OCI-LY3 (cell line): ENCODE measurements around the gene DFFA.

Source experiments
- H2AFZ ChIP-seq: fragments of 200-600, 300-600 bp; shearing (Covaris generic); 2 replicates; pipeline ENCODE4 v1.6.0; 2014; ENCODE audit warnings: antibody characterized with exemption, low read depth, low read length
- H3K27ac ChIP-seq: fragments of 200-600, 300-600 bp; sonication (generic); 2 replicates; pipeline ENCODE4 v1.5.1; 2014; ENCODE audit warnings: mild to moderate bottlenecking, low read length, moderate library complexity, mixed read lengths
- H3K27me3 ChIP-seq: fragments of 200-600, 300-600 bp; sonication (generic); 2 replicates; pipeline ENCODE4 v1.6.1; 2014; ENCODE audit warnings: low read depth, low read length, mixed read lengths
- H3K36me3 ChIP-seq: fragments of 200-600, 300-600 bp; sonication (generic); replicated peaks from 2 replicates; pipeline ENCODE3; 2014; ENCODE audit warnings: low read depth, low read length, mixed read lengths
- H3K4me1 ChIP-seq: fragments of 300-600, 200-600 bp; sonication (generic); 2 replicates; pipeline ENCODE4 v1.6.1; 2014; ENCODE audit warnings: low read length, mixed read lengths
- H3K4me2 ChIP-seq: fragments of 200-600, 300-600 bp; sonication (generic); 2 replicates; pipeline ENCODE4 v1.6.1; 2014; ENCODE audit warnings: low read length, mixed read lengths
- H3K4me3 ChIP-seq: fragments of 300-600, 200-600 bp; sonication (generic); 2 replicates; pipeline ENCODE4 v1.5.1; 2014; ENCODE audit warnings: antibody characterized with exemption, mild to moderate bottlenecking, low read length, moderate library complexity
- H3K79me2 ChIP-seq: fragments of 300-600, 200-600 bp; shearing (Covaris generic); 2 replicates; pipeline ENCODE4 v1.6.1; 2014; ENCODE audit warnings: mild to moderate bottlenecking, low read length, mixed read lengths
- H3K9ac ChIP-seq: fragments of 300-600, 200-600 bp; shearing (Covaris generic); 2 replicates; pipeline ENCODE4 v1.6.0; 2014; ENCODE audit warnings: mild to moderate bottlenecking, low read length, moderate library complexity
- H3K9me3 ChIP-seq: fragments of 200-600, 300-600 bp; shearing (Covaris generic); 2 replicates; pipeline ENCODE4 v1.6.1; 2014; ENCODE audit warnings: low read length, mixed read lengths; ENCODE audit not compliant: insufficient read depth
- H4K20me1 ChIP-seq: fragments of 200-600, 300-600 bp; sonication (generic); 2 replicates; pipeline ENCODE4 v1.6.1; 2016; ENCODE audit warnings: low read length, mixed read lengths; ENCODE audit not compliant: insufficient read depth
- CTCF ChIP-seq: fragments of 200-600, 300-600 bp; sonication (generic); IDR thresholded peaks from 2 replicates; pipeline ENCODE4 v1.5.1; 2014; ENCODE audit warnings: antibody characterized with exemption, low read length, low read depth
- EZH2phosphoT487 ChIP-seq: fragments of 200-600 bp; shearing (Covaris generic); IDR thresholded peaks from 2 replicates; pipeline ENCODE4 v1.6.1; 2018; ENCODE audit warnings: antibody characterized with exemption, mixed run types, low read depth

The DFFA gene

GRCh38 chr1:10519016-10519417, 46.7 kb upstream of the DFFA start:
- no peak overlapping the region for H3K4me2 ChIP-seq

GRCh38 chr1:10517677-10517982, 45.3 kb upstream of the DFFA start:
- Histone ChIP-seq H3K4me1 (peaks cover 5% of the 10 kb centered on the region; the same call in 1 of the 2 replicates), H3K4me2 (no peak overlapping the region), H3K27me3 (no peaks in the 10 kb centered on the region), H3K79me2 (0 out of 2 replicates have a peak, but pooled peaks cover 3% of the 10 kb centered on the region), H3K36me3 (no peaks in the 10 kb centered on the region), H3K9ac (no peak overlapping the region), H3K4me3 (no peak overlapping the region), H3K27ac (no peak overlapping the region), H3K9me3 (no peaks in the 10 kb centered on the region), H4K20me1 (peaks cover 26% of the 10 kb centered on the region), H2AFZ (no peak overlapping the region)
- TF ChIP-seq CTCF, result no peak
- no peak for TF ChIP-seq EZH2phosphoT487

More at GRCh38 chr1:10519016-10519417, 46.7 kb upstream of the DFFA start:
- Histone ChIP-seq H4K20me1 (peaks cover 15% of the 10 kb centered on the region; the same call in 1 of the 2 replicates), H2AFZ (no peak overlapping the region), H3K9me3 (no peaks in the 10 kb centered on the region), H3K79me2 (no peaks in the 10 kb centered on the region), H3K4me3 (no peak overlapping the region), H3K4me1 (peaks cover 5% of the 10 kb centered on the region; the same call in 1 of the 2 replicates), H3K9ac (no peak overlapping the region), H3K36me3 (no peaks in the 10 kb centered on the region), H3K27me3 (no peaks in the 10 kb centered on the region), H3K27ac (no peak overlapping the region)
- TF ChIP-seq CTCF (no peak), EZH2phosphoT487 (no peak)

GRCh38 chr1:10516925-10517676, 44.8 kb upstream of the DFFA start:
- Histone ChIP-seq H3K79me2 (peaks cover 5% of the 10 kb centered on the region; the same call in 1 of the 2 replicates), H3K36me3 (no peaks in the 10 kb centered on the region), H3K4me3 (no peak overlapping the region), H3K27ac (no peak overlapping the region), H2AFZ (no peak overlapping the region), H3K4me2 (no peak overlapping the region), H3K4me1 (peaks cover 5% of the 10 kb centered on the region; the same call in 1 of the 2 replicates), H3K9me3 (no peaks in the 10 kb centered on the region), H3K27me3 (no peaks in the 10 kb centered on the region), H3K9ac (no peak overlapping the region), H4K20me1 (peaks cover 31% of the 10 kb centered on the region)
- TF ChIP-seq EZH2phosphoT487 (no peak), CTCF (no peak)

- Histone ChIP-seq H3K36me3 (no peaks in the 10 kb centered on the region), H3K27ac (no peak overlapping the region), H3K4me3 (no peak overlapping the region), H3K9me3 (no peaks in the 10 kb centered on the region), H4K20me1 (peaks cover 40% of the 10 kb centered on the region), H3K4me2 (no peak overlapping the region), H3K79me2 (peaks cover 11% of the 10 kb centered on the region), H3K4me1 (peaks cover 11% of the 10 kb centered on the region), H3K9ac (no peak overlapping the region), H3K27me3 (no peaks in the 10 kb centered on the region), H2AFZ (no peak overlapping the region)
- TF ChIP-seq EZH2phosphoT487 (no peak), CTCF (no peak)
Measured at GRCh38 chr1:10515976-10516750, 43.8 kb upstream of the DFFA start.
